Neuronal stem cell (in vitro differentiated cells): ENCODE measurements around the gene PRLR.

Source experiments
- DNase-seq: peaks from one replicate; pipeline ENCODE4 v3.0.0-alpha.2; 2013; ENCODE audit warnings: low spot score
- H2AFZ ChIP-seq: one replicate; pipeline ENCODE4 v1.6.1; 2013; ENCODE audit warnings: mild to moderate bottlenecking, low read length, inconsistent platforms
- H2AK5ac ChIP-seq: 2 replicates; pipeline ENCODE4 v1.6.1; 2013; ENCODE audit warnings: low read depth, mild to moderate bottlenecking, inconsistent platforms, low read length, moderate library complexity, mixed read lengths
- H2BK120ac ChIP-seq: 2 replicates; pipeline ENCODE4 v1.6.1; 2013; ENCODE audit warnings: low read depth, mild to moderate bottlenecking, inconsistent platforms, low read length, moderate library complexity, mixed read lengths
- H2BK12ac ChIP-seq: one replicate; pipeline ENCODE4 v1.6.1; 2013; ENCODE audit warnings: low read length, inconsistent platforms
- H2BK15ac ChIP-seq: 2 replicates; pipeline ENCODE4 v1.6.1; 2013; ENCODE audit warnings: mild to moderate bottlenecking, low read length, inconsistent platforms, mixed read lengths
- H2BK5ac ChIP-seq: one replicate; pipeline ENCODE4 v1.6.1; 2013; ENCODE audit warnings: inconsistent platforms, mild to moderate bottlenecking, low read length, moderate library complexity
- H3K14ac ChIP-seq: one replicate; pipeline ENCODE4 v1.6.1; 2013; ENCODE audit warnings: low read length, inconsistent platforms
- H3K18ac ChIP-seq: 2 replicates; pipeline ENCODE4 v1.6.1; 2013; ENCODE audit warnings: low read length, inconsistent platforms
- H3K23ac ChIP-seq: 2 replicates; pipeline ENCODE4 v1.6.1; 2013; ENCODE audit warnings: low read depth, mild to moderate bottlenecking, mixed read lengths, low read length, inconsistent platforms; ENCODE audit not compliant: poor library complexity
- H3K27ac ChIP-seq: replicated peaks from 3 replicates; pipeline ENCODE4 v1.5.1; 2013; ENCODE audit warnings: low read length, inconsistent platforms
- H3K27me3 ChIP-seq, 3 experiments: 2 replicates each; pipeline ENCODE4 v1.6.1; 2013; ENCODE audit warnings: low read length in 3 of 3, mild to moderate bottlenecking in 2 of 3, inconsistent platforms in 1 of 3, low read depth in 1 of 3, mixed read lengths in 1 of 3, moderate library complexity in 1 of 3; ENCODE audit not compliant: control insufficient read depth in 3 of 3, insufficient read depth in 3 of 3
- H3K36me3 ChIP-seq, 2 donors: replicated peaks in 1 of 2; 2 replicates each; pipeline ENCODE4 v1.6.1; 2013; ENCODE audit warnings: low read length in 2 of 2; ENCODE audit not compliant: control insufficient read depth in 2 of 2, insufficient read depth in 2 of 2
- H3K4ac ChIP-seq: 2 replicates; pipeline ENCODE4 v1.6.1; 2013; ENCODE audit warnings: inconsistent platforms, mild to moderate bottlenecking, low read length, moderate library complexity
- H3K4me1 ChIP-seq, 2 donors: 1 replicate in 1 of 2; 2 replicates in 1 of 2; pipeline ENCODE4 v1.6.1; 2013; ENCODE audit warnings: low read length in 2 of 2, low read depth in 1 of 2; ENCODE audit not compliant: control insufficient read depth in 2 of 2, insufficient read depth in 1 of 2
- H3K4me2 ChIP-seq: one replicate; pipeline ENCODE4 v1.6.1; 2013; ENCODE audit warnings: mild to moderate bottlenecking, low read length, inconsistent platforms; ENCODE audit not compliant: insufficient read depth, poor library complexity, severe bottlenecking
- H3K4me3 ChIP-seq, 2 donors: 2 replicates each; pipeline ENCODE4 v1.5.1; 2013; ENCODE audit warnings: low read length in 2 of 2, mild to moderate bottlenecking in 2 of 2, inconsistent platforms in 1 of 2, moderate library complexity in 1 of 2
- H3K79me1 ChIP-seq: one replicate; pipeline ENCODE4 v1.6.1; 2013; ENCODE audit warnings: low read depth, mild to moderate bottlenecking, inconsistent platforms, low read length, moderate library complexity
- H3K9ac ChIP-seq: one replicate; pipeline ENCODE4 v1.6.1; 2013; ENCODE audit warnings: mild to moderate bottlenecking, low read depth, low read length, inconsistent platforms; ENCODE audit not compliant: poor library complexity
- H3K9me3 ChIP-seq, 2 donors: replicated peaks in 1 of 2; 2 replicates each; pipeline versions ENCODE3 to v1.6.1; 2013; ENCODE audit warnings: low read length in 2 of 2, mild to moderate bottlenecking in 2 of 2, inconsistent platforms in 1 of 2, low read depth in 1 of 2, mixed read lengths in 1 of 2, moderate library complexity in 1 of 2; ENCODE audit not compliant: control insufficient read depth in 2 of 2, insufficient read depth in 1 of 2
- H4K8ac ChIP-seq: one replicate; pipeline ENCODE4 v1.6.1; 2013; ENCODE audit warnings: low read depth, mild to moderate bottlenecking, inconsistent platforms, low read length, moderate library complexity
- H4K91ac ChIP-seq: one replicate; pipeline ENCODE4 v1.6.1; 2013; ENCODE audit warnings: low read length, low read depth, mild to moderate bottlenecking, inconsistent platforms; ENCODE audit not compliant: poor library complexity
- WGBS, 2 donors: extraction: QIAGEN DNeasy Blood & Tissue Kit; methylation state at CpG; one replicate each; pipeline ENCODE4 v1.1.7; 2013; ENCODE audit warnings: missing lambda C conversion rate in 2 of 2, mixed read lengths in 1 of 2; ENCODE audit not compliant: insufficient read length in 2 of 2, insufficient replicate concordance in 1 of 2; ENCODE audit errors: extremely low coverage in 2 of 2; 5-methylcytosine and 5-hydroxymethylcytosine counted together

The PRLR gene

GRCh38 chr5:35248843-35249780 is 18.8 kb upstream of the PRLR start:
- no peak overlapping the region for H3K23ac ChIP-seq
- H3K18ac ChIP-seq = no peak overlapping the region
- H3K4me1 ChIP-seq = peaks cover 6 to 30% of the 10 kb centered on the region in 2 donors
- no peaks in the 10 kb centered on the region for H3K79me1 ChIP-seq
- no peak overlapping the region for H2BK5ac ChIP-seq
- no peak overlapping the region for H2BK15ac ChIP-seq
- no peak overlapping the region for H3K9ac ChIP-seq
- peaks cover 2 to 18% of the 10 kb centered on the region in 2 donors for H3K9me3 ChIP-seq
- no peak overlapping the region for H2AK5ac ChIP-seq
- no peak overlapping the region for H2BK120ac ChIP-seq
- peak overlapping the region; percentile 77 for H2AFZ ChIP-seq
- H3K4me3 ChIP-seq = peak overlapping the region in 1 of 2 donors; percentile 15
- no peak overlapping the region for H3K27ac ChIP-seq
- no peak overlapping the region for H3K4me2 ChIP-seq
- H2BK12ac ChIP-seq = no peak overlapping the region
- no peak for DNase-seq
- no peak overlapping the region for H4K91ac ChIP-seq
- H3K36me3 ChIP-seq = no peaks in the 10 kb centered on the region
- H3K14ac ChIP-seq = no peak overlapping the region
- no peak overlapping the region for H4K8ac ChIP-seq
- no peaks in the 10 kb centered on the region for H3K27me3 ChIP-seq
- H3K4ac ChIP-seq = no peak overlapping the region
- no CpG with 5 or more reads among the region's 5 CpGs for WGBS, 2 donors

DNA sequence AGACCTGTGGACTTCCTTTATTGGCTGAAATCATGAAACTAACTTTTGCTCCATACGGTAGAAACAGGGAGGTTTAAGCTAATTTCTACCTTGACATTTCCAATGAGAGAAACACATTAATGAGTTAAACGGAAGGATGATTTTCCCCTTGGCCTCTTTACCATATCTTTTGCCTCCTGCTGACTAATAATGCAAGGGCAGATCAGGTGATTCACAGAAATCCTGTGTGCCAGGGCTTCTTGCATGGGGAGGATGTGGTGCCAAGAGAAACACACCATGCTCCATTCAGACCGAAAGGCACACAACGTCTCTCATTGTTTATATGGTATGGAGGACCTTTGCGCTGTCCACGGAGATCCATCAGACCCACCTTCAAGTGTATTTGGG is 17.4 kb upstream of the PRLR start:
- Histone ChIP-seq H2BK15ac (no peak overlapping the region), H3K23ac (no peak overlapping the region), H3K4ac (no peak overlapping the region), H2BK12ac (no peak overlapping the region), H3K27ac (no peak overlapping the region), H3K9ac (no peak overlapping the region), H2AK5ac (no peak overlapping the region), H2BK120ac (no peak overlapping the region), H3K79me1 (no peaks in the 10 kb centered on the region), H3K4me3 (no peak overlapping the region), H3K36me3 (no peaks in the 10 kb centered on the region), H3K4me1 (peaks cover 6 to 30% of the 10 kb centered on the region in 2 donors), H2AFZ (peak overlapping the region; percentile 63), H3K27me3 (no peaks in the 10 kb centered on the region), H3K14ac (no peak overlapping the region), H4K8ac (no peak overlapping the region), H3K18ac (no peak overlapping the region), H3K9me3 (peaks cover 0 to 6% of the 10 kb centered on the region in 2 donors), H3K4me2 (no peak overlapping the region), H4K91ac (no peak overlapping the region), H2BK5ac (no peak overlapping the region)
- no peak for DNase-seq
- WGBS, 2 donors = no CpG with 5 or more reads among the region's 6 CpGs

GRCh38 chr5:35246900-35247647 is 16.8 kb upstream of the PRLR start:
- no peak overlapping the region for H4K91ac ChIP-seq
- H3K14ac ChIP-seq = no peak overlapping the region
- no peak overlapping the region for H3K4me3 ChIP-seq

GRCh38 chr5:35246411-35246810 is 16.1 kb upstream of the PRLR start:
- Histone ChIP-seq H2AFZ (peak overlapping the region; percentile 63), H3K27me3 (no peaks in the 10 kb centered on the region), H3K9me3 (peaks cover 0 to 4% of the 10 kb centered on the region in 2 donors), H2BK15ac (no peak overlapping the region), H3K9ac (no peak overlapping the region), H4K91ac (no peak overlapping the region), H3K4me1 (peaks cover 6 to 30% of the 10 kb centered on the region in 2 donors), H3K23ac (no peak overlapping the region), H3K27ac (no peak overlapping the region), H3K4me2 (no peak overlapping the region), H2BK12ac (no peak overlapping the region), H3K36me3 (no peaks in the 10 kb centered on the region), H2AK5ac (no peak overlapping the region), H2BK5ac (no peak overlapping the region), H3K14ac (no peak overlapping the region), H3K79me1 (no peaks in the 10 kb centered on the region), H3K18ac (no peak overlapping the region), H3K4ac (no peak overlapping the region), H3K4me3 (no peak overlapping the region), H2BK120ac (no peak overlapping the region), H4K8ac (no peak overlapping the region)
- no CpG with 5 or more reads among the region's 2 CpGs for WGBS, 2 donors
- DNase-seq = no peak

More at GRCh38 chr5:35246900-35247647, 16.8 kb upstream of the PRLR start:
- H2BK120ac ChIP-seq = no peak overlapping the region
- H3K18ac ChIP-seq = no peak overlapping the region
- peaks cover 0 to 4% of the 10 kb centered on the region in 2 donors for H3K9me3 ChIP-seq
- H3K27ac ChIP-seq = no peak overlapping the region
- no peaks in the 10 kb centered on the region for H3K79me1 ChIP-seq
- no peak overlapping the region for H3K4me2 ChIP-seq
- H3K4me1 ChIP-seq = peaks cover 6 to 30% of the 10 kb centered on the region in 2 donors
- no peak for DNase-seq
- no peaks in the 10 kb centered on the region for H3K36me3 ChIP-seq
- peak overlapping the region; percentile 63 for H2AFZ ChIP-seq
- WGBS, 2 donors = no CpG with 5 or more reads among the region's 7 CpGs
- H2BK12ac ChIP-seq = no peak overlapping the region
- no peak overlapping the region for H3K9ac ChIP-seq
- H2AK5ac ChIP-seq = no peak overlapping the region
- no peak overlapping the region for H2BK15ac ChIP-seq
- H2BK5ac ChIP-seq = no peak overlapping the region
- H3K4ac ChIP-seq = no peak overlapping the region
- no peak overlapping the region for H3K23ac ChIP-seq
- H3K27me3 ChIP-seq = no peaks in the 10 kb centered on the region
- H4K8ac ChIP-seq = no peak overlapping the region
